COR-L47 (cell line): Measurements from ENCODE around the gene DLL1.

Experiments used
- DNase-seq: peaks from one replicate; lab custom pipeline; 2025; lab: John Stamatoyannopoulos, UW

The DLL1 gene

DNA sequence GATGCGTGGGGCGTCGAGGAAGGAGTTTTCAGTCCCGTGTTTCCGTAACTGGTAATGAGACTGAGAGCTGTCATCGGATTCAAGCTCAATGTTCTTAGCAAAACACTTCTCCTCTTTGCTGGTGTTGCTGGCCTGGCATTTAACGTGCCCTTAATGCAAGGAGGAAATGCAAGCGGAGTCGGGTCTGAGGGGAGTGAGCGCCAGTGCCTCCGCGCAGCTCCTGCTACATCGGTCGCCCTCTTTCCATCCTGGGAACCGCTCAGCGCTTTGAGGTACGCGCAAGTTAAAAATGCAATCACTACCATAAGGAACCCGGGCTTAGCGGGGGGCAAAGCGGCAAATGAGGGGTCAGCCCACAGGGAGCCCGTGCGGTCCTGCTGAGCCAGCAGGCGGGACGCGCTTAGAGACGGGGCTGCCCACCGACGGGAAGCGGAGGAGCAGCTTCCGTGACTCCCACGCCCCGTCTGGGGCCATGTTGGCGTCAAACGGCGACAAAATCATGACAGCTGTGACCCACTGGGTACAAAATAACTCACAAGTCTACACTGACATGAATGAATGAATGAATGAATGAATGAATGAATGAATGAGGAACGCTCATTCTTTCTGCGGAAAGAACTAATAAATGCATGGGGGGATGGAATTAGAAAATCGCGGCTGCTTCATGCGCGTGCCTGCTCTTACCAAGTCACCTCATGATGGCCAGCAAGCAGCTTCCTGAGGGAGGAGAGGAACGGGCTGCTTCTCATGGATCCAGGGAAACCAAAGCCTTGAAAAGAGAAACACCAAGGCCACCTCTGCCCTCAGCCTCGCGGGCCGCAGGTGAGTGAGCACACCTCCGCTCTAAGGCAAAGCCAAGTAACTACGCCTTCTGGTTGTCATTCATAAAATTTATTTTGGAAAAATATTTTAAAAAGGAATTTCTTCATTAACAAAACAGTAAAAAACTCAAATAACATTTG, 9.3 kb downstream of the DLL1 start:
- DNase-seq: no peak

DNA sequence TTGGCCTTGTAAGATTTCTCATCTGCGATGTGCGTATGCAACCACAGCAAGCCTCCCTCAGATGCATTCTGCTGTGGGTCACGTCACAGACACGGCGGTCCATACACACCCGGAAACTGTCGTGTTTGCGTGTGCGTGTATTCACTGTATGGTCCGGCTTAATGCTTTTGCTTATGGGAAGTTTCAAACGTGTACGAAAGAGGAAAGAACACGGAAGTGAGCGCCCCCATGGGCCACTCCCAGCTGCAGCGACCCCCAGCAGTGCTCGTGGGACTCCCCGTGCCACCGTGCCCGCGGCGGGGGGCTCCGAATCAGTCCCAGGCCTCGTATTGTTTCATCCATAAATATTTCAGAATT, 10.2 kb downstream of the DLL1 start:
- DNase-seq: no peak

DNA sequence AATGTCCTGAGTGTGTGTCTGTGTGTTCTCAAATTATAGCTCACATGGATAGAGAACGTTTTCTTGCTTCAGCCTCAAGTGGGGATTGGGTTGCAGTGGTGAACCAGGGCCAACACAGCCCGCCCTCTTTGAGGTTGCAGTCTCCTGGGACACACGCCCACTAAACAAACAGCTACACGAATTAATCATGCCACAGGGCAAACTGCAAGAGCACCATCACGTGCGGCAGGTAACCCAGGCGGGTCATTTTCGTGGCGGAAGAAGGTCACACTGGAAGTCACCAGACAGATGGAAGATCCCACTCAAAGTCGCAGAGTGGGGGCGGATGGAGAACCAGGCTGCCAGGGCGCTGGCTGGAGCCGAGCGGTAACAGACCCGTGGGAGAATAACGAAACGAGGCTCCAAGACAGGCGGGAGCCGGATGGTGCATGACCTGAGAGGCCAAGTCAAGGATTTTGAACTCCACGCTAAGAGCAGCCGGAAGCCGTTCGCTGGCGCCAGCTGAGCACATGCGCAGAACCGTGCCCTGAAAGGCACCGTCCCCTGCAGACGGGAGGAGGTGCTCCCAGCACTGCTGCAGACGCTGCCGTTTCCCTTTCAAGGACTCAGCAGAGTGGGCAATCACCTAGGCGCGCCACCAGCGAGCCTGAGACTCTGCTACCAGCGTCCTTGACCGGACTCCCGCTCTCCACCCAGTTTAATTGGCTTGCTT, 10.7 kb downstream of the DLL1 start:
- DNase-seq: no peak

DNA sequence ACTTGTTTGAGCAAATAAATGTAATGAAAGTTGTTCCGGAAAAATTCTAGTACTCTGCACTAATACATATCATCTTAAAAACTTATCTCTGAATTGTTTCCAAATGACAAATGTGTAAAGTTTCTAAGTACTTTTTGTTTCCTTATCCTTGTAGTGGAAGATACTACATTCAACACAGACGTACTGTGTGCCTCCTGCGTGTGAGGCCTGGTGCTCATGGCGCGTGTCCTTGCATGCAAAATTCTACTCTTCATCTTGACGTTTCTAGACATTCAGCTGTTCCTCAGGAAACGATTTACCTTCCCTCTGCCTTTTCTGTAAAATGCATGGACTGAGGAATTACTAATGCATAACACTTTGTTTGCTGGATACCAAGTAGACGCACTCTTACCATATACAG, 11.5 kb downstream of the DLL1 start:
- DNase-seq: no peak

DNA sequence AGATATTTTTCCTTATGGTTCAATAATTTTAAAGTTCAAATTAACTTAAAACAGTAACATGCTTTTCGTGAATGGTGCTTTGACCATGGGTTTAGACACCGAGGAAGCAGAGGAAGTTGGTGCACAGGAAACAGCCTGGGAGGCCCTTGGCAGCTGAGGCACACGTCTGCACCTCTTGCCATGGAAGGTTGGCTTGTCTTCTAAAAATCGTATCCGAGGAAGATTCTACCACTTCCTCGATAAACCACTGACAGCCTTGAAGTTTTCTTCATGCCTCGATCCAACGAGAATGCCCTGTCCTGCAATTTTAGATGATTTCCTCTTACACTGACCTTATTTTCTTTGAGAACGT, 12.2 kb downstream of the DLL1 start:
- no peak for DNase-seq

DNA sequence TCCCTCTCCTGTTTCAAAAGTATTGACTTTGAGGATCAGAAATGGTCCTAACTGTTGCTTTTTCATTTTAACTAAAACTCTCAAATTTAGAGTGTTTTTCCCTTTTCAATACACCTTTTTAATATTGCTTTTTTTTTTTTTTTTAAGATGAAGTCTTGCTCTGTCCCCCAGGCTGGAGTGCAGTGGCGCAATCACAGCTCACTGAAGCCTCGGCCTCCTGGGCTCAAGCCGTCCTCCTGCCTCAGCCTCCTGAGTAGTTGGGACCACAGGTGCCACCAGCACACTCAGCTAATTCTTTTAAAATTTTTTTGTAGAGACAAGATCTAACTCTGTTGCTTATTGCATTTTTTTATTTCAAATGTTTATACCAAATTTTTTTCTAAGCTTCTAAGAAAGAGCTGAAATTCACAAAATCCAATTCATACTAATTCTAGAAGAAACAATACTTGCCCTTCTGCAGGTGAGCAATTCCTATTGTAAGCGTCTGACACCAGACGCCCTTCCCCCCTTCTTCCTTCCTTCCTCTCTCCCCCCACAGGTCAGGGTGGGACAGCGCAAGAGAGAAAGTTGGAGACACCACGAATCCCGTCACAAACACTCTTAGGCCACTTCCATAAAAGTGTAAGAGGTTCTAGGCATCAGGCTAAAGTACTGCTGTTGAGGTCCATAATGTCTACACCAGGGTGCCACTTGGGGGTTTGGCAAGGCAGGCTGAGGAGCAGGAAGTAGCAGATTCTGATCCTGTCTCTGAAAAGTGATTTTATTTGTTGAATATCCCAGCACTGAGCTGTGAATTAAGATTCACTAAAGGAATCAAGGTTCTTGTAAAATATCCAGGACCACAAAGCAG, 12.8 kb downstream of the DLL1 start:
- DNase-seq: no peak

DNA sequence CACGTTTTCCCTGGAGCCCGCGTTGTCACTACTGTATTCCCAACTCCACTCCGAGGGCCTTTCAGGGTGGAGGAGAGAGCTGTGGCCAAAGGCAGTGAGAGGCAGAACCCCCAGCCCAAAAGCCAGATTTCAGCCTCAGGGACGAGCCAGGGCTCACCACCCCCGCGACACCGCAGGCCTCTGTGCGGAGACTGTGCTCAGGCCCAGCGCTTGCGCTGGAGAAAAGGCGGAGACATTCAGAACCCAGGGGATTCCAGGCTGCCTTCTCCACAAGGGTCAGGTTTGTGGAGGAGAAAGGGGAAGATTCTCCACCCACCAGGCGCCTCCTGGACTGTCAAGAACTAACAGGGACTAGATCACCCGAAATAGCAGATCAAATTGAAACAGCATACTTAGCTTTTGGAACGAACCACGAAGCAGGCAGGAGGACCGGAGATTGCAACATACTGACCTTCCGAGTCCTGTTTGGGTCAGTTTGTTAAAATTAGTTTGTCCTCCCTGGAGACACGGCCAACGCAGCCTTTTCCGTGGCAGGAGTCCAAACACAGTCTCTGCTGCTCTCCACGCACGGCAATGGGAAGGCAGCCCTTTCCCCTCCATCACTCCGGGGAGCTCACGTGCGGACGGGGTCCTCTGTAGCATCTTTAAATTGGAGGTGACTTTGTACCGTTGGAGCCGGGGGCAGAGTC, 14.4 kb downstream of the DLL1 start:
- no peak for DNase-seq

DNA sequence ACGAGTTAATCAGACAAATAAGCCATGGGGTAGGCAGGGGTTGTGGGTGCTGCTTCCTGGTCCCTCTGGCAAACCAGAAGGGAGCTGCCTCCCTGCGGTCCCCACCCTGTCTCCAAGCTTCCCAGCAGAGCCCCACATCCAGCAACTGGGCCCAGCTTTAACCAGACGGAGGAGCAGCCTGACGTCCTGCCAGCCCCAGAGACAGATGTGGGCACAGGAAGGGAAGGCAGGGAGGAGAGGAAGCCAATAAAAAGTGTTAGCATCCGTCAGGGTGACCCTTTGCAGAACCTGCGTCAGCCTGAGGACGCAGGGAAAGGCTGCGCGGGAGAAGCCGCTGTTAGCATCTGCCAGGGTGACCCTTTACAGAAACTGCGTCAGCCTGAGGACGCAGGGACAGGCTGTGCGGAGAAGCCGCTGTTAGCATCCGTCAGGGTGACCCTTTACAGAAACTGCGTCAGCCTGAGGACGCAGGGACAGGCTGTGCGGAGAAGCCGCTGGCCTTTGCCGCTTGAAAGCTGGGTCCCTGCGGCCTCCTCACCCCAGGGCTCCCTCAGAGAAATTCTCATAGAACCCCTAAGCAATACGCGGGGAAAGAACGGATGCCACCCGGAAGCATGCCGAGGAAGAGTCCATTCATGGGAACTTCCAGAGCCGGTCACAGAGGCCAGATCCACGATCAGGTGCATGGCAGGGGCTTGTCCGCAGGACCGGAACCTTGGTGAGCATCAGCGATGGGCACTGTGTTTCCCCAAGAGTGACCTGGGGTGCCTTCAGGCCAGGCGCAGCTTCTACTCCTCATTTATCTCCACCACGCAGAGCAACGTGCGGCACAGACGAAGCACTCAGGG, 15.9 kb downstream of the DLL1 start:
- DNase-seq: no peak

DNA sequence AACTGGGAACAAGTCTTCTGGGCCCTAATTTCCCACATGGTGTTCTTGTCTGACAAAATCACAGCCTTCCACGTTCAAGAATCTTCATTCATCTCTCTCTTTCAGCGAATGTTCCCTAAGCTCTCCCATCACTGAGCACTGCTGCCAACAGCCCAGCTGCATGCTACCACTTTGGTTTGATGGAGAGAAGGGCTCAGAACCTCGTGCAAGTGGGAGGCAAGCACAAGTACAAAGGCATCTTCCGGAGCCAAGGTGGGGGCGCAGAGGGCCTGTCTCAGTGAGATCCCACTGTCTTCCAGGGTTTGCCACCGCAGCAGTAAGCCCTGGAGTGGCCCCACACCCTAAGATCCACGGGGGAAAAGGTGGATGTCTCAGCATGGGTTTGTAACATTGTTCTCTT, 17.2 kb downstream of the DLL1 start:
- DNase-seq: no peak

DNA sequence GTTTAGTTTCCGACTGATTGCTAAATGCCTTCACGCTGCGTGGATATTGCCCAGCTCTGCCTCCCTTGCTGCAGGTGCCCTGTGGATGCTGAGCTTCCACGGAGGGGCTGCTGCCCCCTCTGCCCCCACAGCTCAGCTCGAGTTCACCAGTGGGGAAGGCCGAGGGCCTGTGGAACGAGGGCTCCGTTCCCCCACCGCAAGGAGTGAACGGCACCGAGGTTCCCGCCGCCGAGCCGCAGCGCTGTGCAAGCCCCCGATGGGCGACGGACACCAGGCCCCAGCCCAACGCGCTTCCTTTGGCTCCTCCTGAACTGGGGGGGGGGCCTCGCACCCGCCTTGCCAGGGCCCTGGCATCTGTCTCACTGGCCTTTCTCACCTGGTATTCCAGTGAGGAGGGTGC, 17.7 kb downstream of the DLL1 start:
- DNase-seq: no peak

DNA sequence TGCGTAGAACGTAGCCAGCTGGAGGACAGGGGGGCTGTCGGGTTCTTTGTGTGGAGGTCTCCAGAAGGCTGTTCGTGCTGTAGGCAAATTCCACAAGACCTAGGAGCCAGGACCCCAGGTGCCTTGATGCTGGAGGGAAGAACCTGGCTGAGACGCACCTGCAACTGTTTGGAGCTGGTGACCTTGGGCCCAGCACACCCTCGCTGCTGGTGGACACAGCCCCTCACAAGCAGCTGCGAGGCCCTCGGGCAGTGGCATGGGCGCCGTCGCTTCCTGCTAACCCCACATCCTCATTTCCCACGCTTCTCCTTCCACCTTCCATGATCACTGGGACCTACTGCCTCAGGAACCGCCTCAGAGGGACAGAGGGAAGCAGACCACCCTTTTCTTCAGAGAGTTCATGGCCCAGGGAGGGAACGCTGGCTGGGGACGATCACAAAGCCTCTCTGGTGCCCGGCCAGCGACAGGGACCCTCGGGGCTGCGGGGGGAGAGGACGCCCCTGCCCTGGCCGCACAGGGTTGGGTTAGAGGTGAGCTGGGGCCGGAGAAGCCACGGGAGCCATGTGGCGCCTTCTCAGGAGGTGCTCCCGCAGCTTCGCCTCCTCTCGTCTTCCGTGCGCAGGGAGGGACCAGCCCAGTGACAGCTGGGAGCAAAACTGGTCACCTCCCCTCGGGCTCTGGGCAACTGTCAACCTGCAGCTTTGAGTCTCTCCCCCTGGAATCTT, 18.4 kb downstream of the DLL1 start:
- no peak for DNase-seq

DNA sequence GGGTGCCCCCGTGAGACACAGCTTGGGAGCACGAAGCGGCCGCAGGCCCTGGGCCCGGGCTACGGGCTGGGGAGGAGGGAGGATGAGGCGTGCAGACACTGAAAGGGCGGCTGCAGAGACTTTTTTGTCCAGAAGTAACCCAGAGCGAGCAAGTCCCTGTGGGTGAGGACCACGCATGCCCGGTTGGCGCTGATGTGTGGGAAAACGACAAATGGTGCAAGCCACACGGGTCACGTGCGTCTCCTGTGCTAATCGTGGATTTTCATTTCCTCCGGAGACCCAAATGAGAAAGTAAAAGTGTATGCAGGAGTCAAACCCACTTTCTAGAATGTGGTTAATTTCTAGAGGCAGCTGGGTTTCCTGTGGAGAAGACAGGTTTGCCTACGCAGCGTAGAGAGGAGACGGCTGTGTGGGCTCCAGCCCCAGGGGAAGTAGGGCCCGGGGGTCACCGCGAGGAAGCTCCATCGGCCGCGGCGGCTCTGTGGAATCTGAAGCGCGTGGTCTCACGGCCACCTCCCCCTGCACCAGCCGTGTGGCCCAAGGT, 19.0 kb downstream of the DLL1 start:
- no peak for DNase-seq

DNA sequence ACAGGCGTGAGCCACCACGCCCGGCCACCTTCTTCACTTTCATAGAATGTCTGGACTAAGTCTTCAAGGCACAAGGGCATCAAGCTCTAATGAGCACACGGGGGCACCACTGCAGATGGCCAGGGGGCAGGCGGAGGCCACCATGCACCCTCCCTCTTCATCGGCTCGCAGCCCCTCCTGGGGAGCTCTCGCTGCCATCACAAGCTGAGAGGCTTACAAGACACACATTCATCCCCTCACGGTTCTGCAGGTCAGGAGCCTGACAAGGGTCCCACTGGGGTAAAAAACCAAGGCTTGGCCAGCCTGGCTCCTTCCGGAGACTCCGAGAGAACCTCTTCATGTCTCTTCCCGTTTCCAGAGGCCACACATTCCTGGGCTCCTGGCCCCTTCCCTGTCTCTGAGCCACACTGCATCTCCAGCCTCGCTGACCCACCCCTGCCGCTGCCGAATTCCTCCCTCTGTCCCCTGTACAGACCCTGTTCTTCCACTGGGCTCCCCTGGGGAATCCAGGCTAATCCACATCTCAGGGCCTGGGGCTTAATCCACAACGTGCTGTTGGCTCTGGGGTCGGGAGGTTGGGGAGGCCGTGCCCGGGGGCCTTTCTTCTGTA, 19.8 kb downstream of the DLL1 start:
- DNase-seq: no peak

DNA sequence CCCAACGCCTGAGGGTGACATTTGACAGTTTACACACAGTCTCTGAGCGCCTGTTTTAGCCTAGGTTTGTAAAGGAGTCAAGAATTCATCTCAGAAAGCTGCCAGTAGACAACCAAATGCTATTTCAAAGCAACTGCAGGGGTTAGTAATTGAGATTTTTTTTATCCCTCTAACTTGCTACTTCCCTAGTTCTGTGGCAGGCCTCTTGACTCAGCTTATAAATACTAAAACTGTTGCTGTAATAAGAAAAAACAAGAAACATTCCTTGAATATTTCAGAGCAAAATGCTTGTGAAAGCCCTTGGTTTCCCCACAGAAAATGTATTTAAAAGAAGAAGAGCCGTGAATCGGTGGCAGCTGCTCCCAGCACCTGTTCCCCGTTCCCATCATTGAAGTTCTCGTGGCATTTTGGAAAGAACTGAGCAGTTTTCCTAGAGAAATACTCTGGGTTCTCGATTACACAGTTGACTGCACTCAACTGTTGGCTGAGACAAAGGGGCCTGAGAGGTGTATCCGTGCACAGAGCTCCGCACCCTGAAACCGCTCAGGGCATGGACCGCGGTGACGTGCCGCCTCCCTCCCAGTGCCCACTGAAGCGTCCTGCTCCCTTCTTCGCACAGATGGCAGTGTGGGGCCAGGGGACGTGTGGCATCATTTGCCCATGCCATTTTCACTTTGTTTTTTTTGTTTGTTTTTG, 20.9 kb downstream of the DLL1 start:
- DNase-seq: no peak

DNA sequence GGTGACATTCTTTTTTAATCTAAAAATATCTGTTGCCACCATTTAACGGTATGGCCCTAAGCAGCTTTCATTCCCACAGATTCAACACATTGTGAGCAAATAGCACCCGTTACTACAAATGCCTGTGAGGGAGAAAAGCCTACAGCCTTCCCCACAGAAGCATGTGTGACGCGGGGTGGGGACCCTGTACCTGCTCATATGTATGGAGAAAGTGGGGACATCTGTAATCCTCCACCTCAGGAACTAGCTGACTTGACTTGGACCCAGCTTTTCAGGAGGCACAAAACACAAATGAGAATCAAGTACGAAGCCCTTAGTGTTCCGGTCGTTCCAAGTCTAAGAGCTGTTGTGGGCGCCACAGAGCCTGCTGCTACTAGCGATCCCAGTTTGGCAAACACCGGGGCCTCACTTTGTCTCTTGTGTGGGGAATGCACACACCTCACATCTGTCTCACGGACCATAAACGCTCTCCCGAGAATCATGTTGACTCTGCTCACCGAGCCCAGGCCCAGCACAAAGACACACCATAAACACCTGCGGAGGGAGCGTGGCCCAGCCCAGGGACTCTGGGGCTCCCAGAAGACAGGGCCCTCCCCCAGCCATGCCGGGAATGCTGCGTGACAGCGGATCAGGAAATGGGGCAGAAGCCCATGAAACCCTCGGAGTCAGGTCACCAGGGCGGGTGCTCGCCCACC, 21.6 kb downstream of the DLL1 start:
- peak; percentile 64 for DNase-seq

DNA sequence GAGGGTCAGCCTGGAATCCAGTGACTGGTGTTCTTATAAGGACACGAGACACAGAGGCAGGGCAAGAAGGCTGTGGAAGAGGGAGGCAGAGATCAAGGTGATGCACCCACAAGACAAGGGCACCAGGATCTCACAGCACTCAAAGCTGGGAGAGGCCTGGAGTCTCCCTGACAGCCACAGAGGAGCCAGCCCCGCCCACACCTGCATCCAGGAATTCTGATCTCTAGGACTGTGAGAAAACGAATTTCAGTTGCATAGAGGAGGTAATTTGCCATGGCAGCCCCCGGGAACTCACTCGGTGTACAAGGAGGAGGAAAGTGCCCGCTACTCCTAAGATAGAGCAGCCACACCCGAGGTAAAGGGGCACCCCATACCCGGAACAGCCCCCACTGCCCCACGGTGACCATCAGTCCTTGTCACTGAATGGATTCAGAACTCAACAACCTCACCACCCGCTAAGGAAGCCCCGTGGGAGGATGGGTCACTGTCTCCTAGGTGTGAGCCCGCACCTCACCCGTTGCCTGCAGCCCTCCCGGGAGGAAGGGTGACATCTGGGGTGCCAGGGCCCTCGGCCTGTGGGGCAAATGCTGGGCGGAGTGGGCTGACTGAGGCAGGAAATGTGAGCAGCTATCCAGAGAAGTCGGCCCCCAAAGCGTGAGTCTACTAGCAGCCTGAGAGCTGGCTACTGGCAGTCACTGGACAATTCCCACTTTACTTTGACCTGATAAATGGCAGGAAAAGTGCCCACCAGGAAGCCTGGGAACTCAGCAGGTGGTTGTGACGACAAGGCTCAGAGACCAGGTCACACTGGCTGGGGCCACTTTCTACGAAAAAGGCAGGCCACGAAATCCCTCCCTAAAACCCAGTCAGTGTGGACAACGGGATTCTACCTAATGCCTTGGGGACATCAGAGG, 22.4 kb downstream of the DLL1 start:
- no peak for DNase-seq

DNA sequence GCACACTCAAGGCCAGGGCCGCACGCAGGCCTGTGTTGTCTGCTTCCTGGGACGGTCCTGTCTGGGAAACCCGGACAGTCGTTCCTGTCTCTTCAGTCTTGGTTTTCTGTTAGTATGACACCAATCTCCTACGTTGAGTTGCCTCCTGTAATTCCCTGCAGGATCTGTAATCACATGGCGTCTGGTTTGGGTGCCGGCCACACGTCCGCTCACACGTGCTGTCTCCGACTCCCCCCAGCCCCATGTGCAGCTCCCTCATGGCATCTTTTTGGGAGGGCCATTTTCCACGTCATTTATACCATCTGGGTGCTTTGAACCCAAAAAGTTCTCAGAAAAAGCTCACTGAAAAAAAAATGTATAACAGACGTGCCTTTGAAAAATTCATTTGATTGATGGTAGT, 23.2 kb downstream of the DLL1 start:
- DNase-seq: no peak
